ENCODE results near the gene ZNF536.

Gene ZNF536

GRCh38 chr19:30401956-30402355 lies 29.8 kb downstream of the ZNF536 start:
- TF ChIP-seq, protein P1, sequence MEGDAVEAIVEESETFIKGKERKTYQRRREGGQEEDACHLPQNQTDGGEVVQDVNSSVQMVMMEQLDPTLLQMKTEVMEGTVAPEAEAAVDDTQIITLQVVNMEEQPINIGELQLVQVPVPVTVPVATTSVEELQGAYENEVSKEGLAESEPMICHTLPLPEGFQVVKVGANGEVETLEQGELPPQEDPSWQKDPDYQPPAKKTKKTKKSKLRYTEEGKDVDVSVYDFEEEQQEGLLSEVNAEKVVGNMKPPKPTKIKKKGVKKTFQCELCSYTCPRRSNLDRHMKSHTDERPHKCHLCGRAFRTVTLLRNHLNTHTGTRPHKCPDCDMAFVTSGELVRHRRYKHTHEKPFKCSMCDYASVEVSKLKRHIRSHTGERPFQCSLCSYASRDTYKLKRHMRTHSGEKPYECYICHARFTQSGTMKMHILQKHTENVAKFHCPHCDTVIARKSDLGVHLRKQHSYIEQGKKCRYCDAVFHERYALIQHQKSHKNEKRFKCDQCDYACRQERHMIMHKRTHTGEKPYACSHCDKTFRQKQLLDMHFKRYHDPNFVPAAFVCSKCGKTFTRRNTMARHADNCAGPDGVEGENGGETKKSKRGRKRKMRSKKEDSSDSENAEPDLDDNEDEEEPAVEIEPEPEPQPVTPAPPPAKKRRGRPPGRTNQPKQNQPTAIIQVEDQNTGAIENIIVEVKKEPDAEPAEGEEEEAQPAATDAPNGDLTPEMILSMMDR (IDR thresholded peaks at IDR 0.05; ENCODE audit: low read depth, low read length): no peak
- no peak overlapping the region for H3K4me3 ChIP-seq (ENCODE audit: low read depth, low read length)
- DNase-seq (ENCODE audit: low read depth, low spot score): no peak
- in situ Hi-C loops (cut with HindIII; ENCODE audit: low sequenced_read_pairs): no loop called here

DNA sequence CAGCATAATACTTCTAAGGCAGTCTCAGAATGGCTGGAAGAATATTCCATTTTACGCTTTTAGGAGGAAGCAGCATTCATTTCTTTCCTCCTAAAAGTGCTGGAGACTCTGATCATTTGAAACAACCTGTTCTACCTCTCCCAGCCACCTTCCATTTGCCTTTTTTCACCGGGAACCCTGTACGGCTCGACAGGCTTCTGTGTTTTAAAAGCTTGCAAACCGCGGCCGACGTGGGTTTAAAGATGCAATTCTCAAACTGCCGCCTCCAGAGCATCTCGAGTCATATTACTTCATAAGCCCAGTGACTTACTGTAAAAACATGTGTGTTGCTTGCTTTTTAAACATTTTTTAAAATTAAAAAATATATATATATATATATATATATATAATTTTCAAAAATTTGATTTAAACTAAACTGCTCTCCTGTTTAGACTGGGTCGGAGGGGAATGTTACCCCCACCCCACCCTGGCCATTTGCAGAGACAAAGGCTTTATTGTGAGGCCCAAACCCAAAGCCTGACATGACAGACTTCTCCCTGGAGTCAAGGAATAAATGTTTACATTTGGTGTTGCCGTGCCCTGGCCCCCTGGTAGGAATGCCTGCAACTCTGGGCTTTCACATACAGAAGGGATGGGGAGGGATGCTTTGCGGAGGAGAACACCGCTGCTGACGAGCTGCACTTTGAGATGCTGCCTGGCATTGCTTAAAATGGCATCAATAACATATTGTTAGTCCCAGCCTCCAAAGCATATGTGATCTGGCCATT lies 30.4 kb downstream of the ZNF536 start:
- TF ChIP-seq, protein P1 (IDR thresholded peaks at IDR 0.05; ENCODE audit: low read depth, low read length): no peak
- no peak overlapping the region for H3K4me3 ChIP-seq (ENCODE audit: low read depth, low read length)
- no peak for DNase-seq (ENCODE audit: low read depth, low spot score)
- in situ Hi-C loops (cut with HindIII; ENCODE audit: low sequenced_read_pairs): no loop called here

DNA sequence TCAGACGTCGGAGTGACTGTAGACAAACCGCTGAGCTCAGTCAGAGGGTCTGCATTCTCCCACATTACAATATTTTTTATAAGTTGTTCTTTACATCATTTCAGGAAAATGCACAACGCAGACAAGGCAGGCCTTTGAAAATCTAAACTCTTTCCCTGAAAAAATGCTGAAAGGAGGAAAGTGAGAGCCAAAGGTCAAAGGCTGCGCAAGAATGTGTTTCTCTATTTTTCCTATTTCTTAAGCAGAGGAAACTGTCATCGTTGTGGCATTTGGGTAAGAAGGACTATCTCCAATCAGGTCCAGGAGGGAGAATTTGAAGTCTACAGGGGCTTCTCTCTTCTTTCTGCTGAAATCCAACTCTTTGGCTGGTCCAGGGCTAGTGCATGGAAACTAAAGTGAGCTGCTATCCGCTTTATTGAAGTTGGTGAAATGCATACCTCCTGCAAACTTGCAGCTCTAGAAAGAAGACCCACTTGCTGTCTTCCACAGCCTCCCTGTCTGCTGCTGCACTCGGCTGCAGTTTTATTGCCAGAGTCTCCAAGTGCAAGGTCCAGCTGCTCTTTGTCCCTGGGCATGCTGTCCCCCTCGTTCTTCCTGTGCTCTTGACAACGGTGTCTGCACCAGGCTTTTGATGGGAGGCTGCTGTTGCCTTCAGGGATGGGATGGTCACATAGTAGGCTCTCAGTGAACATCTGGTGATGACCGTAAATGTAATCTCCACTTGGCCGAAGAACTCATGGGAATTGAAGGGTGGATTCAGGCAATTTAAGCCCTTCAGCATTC lies 31.2 kb downstream of the ZNF536 start:
- no peak overlapping the region for H3K4me3 ChIP-seq (ENCODE audit: low read depth, low read length)
- DNase-seq (ENCODE audit: low read depth, low spot score): no peak
- in situ Hi-C loops (cut with HindIII; ENCODE audit: low sequenced_read_pairs): no loop called here
- TF ChIP-seq, protein P1 (IDR thresholded peaks at IDR 0.05; ENCODE audit: low read depth, low read length): no peak

DNA sequence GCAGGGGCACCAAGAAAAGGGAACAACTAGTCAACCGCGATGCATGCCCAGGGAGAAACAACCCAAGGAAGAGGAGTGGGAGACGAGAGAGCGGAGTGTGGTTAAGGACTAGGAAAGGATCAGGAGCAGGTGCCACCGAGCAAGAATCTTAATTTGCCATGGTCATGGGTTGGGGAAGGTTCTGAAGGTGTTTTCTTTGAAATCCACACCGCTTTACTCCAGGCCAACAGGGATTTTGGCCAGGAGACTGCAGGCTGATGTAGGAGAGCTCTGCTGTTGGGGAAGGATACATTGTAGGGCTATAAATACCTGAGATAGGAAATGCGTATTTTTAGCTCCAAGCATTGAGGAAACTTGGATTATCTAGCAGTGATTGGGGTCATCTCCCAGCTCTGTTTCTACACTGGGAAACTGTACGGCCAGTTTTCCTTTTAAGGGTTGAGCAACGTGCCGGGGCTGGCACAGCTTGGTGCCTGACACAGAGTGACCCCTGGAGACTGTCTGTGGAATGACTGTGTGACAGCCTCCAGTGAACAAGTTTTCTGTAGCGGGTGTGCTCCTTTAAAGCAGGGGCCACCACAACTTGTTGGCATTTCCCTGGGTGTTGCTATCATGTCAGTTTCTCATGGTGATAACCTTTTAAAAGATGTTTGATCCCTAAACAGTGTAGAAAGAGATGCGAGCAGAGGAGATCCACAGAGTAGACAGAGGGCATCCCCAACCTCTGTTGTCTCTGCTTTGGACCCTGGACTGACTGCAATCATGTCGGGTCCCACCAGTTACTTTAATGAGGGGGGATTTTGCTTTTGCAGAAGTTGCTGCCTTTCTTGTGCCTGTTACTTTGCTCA lies 34.3 kb downstream of the ZNF536 start:
- in situ Hi-C loops (cut with HindIII; ENCODE audit: low sequenced_read_pairs): no loop called here
- DNase-seq (ENCODE audit: low read depth, low spot score): no peak
- no peak overlapping the region for H3K4me3 ChIP-seq (ENCODE audit: low read depth, low read length)
- TF ChIP-seq, protein P1 (IDR thresholded peaks at IDR 0.05; ENCODE audit: low read depth, low read length): no peak

DNA sequence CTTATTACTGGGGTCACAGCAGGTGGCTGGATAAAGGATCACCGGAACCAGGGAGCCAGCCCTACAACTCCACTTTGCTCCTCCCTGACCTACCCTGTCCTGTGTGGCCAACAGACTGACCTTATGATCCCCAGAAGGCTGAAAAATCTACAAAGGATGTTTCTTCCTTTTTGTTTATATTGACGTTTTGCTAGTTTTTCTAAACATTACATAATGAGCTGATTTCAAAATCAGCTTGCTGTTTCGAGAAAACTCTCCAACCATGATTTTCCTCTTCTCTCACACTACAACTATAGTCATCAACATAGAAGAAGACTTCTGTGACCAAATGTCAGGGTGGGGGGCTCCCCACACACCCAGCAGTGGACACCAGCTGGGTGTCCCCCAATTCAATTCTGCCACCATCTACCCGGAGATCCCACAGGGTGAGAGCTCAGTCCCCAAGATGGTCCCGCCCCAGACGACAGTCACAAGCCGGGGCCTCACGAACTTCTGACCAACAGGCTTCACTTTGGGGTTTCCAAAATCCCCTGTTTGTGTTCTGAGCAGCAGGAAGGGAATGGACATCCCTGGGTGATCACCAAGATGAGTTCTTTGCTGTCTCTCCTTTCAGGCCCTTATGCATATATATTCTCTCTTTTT lies 35.0 kb downstream of the ZNF536 start:
- TF ChIP-seq, protein P1 (IDR thresholded peaks at IDR 0.05; ENCODE audit: low read depth, low read length): no peak
- no peak overlapping the region for H3K4me3 ChIP-seq (ENCODE audit: low read depth, low read length)
- DNase-seq (ENCODE audit: low read depth, low spot score): no peak
- in situ Hi-C loops (cut with HindIII; ENCODE audit: low sequenced_read_pairs): no loop called here
